G401 (cell line): ENCODE measurements around the gene SSBP2. TPM values are rescaled to one million over a fixed set of nuclear protein-coding genes. Genes with fewer than 3 reads are reported as not detected.
"Not testable (repeated sequence)": the region's sequence is repeated elsewhere in the genome, so short reads cannot be mapped to it uniquely, and the experiment has no call there.

ENCODE experiments used
- DNase-seq: peaks from one replicate; pipeline ENCODE4 v3.0.0-alpha.2; 2015; ENCODE audit warnings: low spot score
- in situ Hi-C: cut with HindIII; loops from 2 replicates; pipeline ENCODE4 v1.10.0; 2016; ENCODE audit warnings: low sequenced_read_pairs, mixed read lengths
- total RNA-seq: library from RNA; depleted of rRNA; stranded (reverse); fragments of >200 nt; shearing (Covaris generic); gene quantifications from 2 replicates; pipeline ENCODE4 v1.2.3, GENCODE V29; 2014

The SSBP2 gene
- total RNA-seq, 1 experiment from 2014 or later = 23.7 TPM

- DNase-seq = peak; percentile 97
- in situ Hi-C loops = no loop called here
Observed at GRCh38 chr5:81506900-81507588, 243.9 kb downstream of the SSBP2 start.

DNA sequence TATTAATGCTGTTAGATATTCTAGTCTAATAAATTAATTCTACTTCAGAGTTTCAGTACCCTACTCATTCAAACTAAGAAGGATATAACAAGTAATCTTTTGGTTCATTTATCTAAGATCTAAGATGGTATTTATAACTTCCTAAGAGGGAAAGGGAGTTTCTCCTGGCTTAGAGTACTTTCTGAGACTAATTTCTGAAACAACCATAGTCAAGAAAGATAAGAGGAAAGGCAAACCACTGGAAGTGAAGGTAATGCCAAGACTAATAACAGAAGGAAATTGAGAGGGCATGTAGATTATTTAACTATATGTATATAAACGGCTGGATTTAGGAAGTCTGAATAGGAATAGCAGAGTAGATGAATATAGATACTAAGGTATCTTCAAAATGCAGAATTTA is 244.5 kb downstream of the SSBP2 start:
- DNase-seq = peak; percentile 20
- in situ Hi-C loops = no loop called here

- in situ Hi-C loops = no loop called here
- DNase-seq = peak; percentile 18
Observed at GRCh38 chr5:81505672-81506071, 245.2 kb downstream of the SSBP2 start.

- in situ Hi-C loops = not testable (repeated sequence)
Observed at GRCh38 chr5:81503602-81504001, 247.3 kb downstream of the SSBP2 start.

DNA sequence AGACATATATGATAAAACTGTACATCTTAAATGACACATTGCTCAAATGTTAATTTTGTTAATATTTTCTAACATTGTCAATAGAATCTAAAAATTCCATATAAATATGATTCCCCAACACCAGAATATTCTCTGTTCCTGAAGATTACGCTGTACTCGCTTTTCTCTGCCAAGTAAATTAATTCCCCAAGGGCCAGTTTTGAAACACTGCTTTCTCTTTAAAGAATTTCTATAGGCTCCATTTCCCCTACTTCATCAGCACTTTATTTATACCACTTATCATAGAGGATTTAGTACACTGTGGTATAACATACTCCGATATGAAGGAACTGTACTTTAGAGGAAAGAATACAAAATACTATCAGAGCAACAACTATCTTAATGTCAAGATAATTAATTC is 255.6 kb downstream of the SSBP2 start:
- in situ Hi-C loops = no loop called here
- no peak for DNase-seq

More at GRCh38 chr5:81503602-81504001, 247.3 kb downstream of the SSBP2 start:
- not testable (repeated sequence) for DNase-seq

DNA sequence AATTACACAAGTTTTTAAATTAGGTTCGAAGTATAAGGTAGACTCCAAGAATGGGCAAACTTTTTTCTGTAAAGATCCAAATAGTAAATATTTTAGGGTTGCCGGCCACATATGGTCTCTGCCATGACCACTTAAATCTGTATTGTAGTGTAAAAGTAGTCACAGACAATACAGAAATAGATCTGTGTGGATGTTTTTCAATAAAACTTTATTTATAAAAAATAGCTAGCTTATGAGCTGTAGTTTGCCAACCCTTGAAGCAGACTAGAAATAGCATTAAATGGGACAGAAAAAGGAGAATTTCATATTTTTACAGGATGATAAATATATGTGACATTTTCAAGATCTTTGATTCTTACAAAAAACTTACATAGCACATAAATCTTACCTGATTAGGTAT is 262.0 kb downstream of the SSBP2 start:
- in situ Hi-C loops = no loop called here

GRCh38 chr5:81486711-81487110 is 264.2 kb downstream of the SSBP2 start:
- DNase-seq = no peak
- in situ Hi-C loops = no loop called here

More for the DNA sequence above, 262.0 kb downstream of the SSBP2 start:
- DNase-seq = no peak

DNA sequence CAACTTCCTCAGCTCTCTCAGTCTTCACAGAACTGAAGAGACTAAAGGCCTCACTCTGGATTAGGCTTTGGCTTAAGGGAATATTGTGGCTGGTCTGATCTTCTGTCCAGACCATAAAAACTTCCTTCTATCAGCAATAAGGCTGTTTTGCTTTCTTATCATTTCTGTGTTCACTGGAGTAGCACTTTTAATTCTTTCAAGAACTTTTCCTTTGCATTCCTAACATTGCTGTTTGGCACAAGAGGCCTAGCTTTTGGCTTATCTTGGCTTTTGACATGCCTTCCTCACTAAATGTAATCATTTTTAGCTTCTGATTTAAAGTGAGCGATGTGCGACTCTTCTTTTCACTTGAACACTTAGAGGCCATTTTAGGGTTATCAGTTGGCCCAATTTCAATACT is 268.3 kb downstream of the SSBP2 start:
- no peak for DNase-seq
- in situ Hi-C loops = no loop called here

DNA sequence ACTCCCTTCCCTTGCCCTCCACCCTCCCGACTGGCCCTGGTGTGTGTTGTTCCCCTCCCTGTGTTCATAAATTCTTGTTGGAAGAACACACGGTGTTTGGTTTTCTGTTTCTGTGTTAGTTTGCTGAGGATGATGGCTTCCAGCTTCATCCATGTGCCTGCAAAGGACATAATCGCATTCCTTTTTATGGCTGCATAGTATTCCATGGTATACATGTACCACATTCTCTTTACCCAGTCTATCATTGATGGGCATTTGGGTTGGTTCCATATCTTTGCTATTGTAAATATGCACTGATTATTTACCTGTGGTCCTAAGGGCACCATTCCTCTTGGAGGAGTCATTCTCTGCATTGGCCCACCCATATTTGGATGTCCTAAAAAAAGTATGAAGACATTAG is 277.5 kb downstream of the SSBP2 start:
- in situ Hi-C loops = not testable (repeated sequence)

GRCh38 chr5:81469676-81470075 is 281.2 kb downstream of the SSBP2 start:
- DNase-seq = no peak
- in situ Hi-C loops = no loop called here

More for the DNA sequence above, 277.5 kb downstream of the SSBP2 start:
- DNase-seq = not testable (repeated sequence)

- in situ Hi-C loops = no loop called here
- DNase-seq = no peak
Observed at GRCh38 chr5:81450940-81451339, 300.0 kb downstream of the SSBP2 start.

DNA sequence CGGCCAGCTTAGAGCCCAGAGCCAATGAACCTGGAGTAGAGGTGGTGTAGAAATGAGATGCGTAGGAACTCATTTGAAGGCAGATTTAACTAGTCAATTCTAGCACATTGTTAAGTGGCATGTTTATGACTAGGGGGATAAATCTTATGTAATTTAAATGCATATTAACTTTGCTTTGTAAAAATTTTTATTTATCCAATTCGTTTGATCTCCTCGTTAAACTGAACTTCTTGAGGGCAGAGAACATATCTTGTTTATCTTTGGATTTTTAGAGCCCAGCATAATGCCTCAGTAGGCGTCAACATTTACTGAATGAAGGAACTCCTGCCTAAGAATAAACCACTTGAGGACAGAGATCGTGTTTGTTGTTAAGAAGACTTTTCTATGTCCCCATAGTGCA is 315.9 kb downstream of the SSBP2 start:
- no peak for DNase-seq
- in situ Hi-C loops = no loop called here

DNA sequence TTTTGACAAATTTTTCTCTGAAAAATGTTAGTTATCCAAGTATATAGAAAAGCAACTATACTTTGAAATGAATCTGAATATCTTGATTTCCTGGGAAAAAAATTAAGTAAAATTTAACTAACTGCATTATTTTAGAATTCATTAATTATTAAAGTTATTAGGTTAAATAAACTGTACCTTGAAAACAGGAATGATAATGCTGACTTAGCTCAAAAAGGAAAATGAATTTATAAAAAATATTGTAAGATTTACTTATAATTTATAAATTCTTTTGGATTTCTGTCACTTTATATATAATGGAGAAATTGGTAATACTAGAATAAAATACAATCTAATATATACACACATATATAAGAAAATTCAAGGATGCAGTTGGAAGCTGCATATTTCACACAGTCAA is 320.9 kb downstream of the SSBP2 start:
- in situ Hi-C loops = no loop called here
- no peak for DNase-seq

DNA sequence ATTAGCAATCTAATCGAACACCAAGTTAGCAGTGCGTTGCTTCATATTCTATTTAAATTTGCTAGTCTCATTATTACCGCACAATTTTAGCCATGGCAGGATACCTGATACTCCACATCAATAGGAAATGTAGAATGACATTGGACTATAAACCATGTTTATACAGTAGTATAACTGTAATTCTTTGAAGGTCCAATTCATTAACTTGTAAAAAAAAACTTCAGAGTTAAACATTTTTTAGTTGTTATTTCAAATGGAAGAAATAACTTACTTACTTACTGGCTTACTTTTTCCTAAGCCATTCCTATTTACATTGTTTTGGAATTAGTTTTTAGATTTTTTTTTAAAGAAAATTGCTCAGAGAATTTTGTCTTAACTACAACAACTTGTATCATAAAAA is 321.5 kb downstream of the SSBP2 start:
- DNase-seq = no peak
- in situ Hi-C loops = no loop called here

DNA sequence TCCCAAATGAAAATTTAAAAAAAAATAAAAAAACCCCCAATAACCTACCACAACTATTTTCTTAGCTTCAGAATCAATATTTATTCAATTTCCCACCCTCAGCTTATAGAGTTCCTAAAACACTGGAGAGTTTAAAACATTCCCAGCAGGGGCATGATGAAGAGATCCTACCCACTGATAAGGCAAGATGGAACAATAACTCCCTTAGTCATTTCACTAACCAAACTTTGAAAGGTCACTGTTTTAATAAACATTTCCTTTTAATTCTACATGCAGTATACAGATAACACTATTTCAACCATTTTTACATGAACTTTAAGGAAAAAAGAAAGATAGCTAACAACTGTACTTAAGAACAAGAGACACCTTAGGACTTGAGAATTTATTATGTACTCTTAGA is 322.0 kb downstream of the SSBP2 start:
- DNase-seq = no peak
- in situ Hi-C loops = no loop called here

- DNase-seq = no peak
- in situ Hi-C loops = no loop called here
Observed at GRCh38 chr5:81428446-81428845, 322.5 kb downstream of the SSBP2 start.

DNA sequence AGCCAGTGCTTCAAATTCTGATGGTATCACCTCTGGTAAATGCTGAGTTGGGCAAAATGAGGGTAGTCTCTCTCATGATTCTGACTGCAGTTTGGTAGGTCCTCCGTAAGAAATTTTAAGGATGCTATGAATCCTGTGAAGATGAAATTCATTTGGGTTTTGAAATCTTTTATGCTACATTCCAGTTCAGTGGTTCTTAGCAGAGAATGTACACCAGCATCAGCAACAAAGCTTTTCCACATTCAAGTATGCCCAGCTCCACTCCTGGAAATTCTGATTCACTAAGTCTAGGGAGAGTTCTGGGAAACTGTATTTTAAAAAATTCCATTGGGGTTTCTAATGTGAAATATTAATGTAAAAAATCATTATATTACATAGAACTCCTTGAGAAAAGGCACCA is 323.3 kb downstream of the SSBP2 start:
- DNase-seq = peak; percentile 24
- in situ Hi-C loops = no loop called here

DNA sequence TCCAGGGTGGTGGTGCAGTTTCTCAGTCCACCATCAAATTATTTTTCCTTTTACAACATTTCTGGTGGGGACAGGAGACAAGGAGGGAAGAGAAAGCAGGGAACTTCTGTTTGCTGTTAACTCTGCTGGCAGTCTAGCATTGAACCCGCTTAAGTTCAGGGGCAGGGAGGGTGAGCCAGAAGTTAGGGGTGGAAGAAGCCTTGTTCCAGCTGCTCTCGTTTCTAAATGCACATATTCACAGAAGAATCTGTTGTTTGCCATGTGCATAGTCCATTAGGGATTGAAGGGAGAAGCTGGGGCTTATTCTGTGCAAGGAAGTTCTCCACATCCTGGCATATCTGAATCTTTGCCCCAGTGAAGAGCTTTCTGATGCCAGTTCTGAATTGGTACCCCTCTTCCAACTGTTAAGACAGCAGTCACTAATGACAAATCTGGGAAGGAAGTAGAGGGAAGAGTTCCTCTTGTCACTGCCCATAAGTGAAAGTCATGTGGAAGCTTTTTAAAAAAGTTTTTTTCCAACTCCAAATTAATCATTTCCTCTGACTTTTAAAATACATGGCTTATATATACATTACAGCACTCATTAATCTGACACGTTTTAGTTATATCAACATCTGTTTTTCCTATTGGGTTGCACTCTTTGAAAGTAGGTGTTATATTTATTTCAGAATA is 324.4 kb downstream of the SSBP2 start:
- DNase-seq = peak; percentile 28
- in situ Hi-C loops = no loop called here

DNA sequence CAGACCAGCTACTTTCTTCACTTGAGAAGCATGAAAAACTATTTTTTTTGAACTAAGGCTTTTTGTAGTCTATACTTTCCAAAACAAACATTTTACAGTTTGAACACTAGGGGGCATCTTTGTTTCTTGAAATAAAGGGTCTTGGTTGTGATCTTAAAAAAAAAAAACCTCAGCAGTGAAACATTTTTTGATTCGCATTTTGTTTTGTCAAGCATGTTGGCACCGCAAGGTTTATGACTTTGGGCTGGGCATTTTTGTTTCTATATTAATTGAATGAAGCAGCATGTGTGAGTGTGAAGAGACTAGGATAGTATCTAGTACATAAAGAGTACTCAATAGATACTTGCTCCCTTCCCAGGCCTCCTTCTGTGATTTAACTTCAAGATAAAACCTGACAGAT is 325.3 kb downstream of the SSBP2 start:
- in situ Hi-C loops = no loop called here
- DNase-seq = peak; percentile 77

GRCh38 chr5:81424728-81425127 is 326.2 kb downstream of the SSBP2 start:
- in situ Hi-C loops = no loop called here
- no peak for DNase-seq

GRCh38 chr5:81422671-81423070 is 328.2 kb downstream of the SSBP2 start:
- in situ Hi-C loops = no loop called here
- no peak for DNase-seq
